ENCODE data around the gene MTHFD1. TPM values are rescaled to one million over a fixed set of nuclear protein-coding genes. Genes with fewer than 3 reads are reported as not detected.

The MTHFD1 gene
- total and polyA plus RNA-seq, 2 of the 4 experiments (the other 2 are of a cell fraction), result 32.2 to 64.9 TPM

DNA sequence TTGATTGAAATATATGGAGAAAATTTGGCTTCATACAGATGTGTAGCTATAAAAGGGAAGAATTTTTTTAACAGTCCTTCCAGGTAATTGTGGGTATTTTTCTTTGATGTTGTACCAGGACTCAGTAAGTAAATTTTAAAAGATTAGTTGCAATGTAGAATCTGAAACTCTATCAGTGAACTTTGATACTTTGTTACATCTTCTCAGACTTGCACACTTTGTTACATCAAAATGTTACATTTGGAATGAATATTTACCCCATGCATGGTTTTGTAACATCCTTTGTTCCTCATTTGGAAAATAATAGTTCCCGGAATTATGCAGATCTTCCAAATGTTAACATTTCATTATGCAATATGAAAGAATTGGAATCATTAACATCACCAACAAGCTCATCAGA is 13.8 kb downstream of the MTHFD1 start:
- H2BK20ac ChIP-seq (ENCODE audit: low read depth, low read length), result no peak overlapping the region
- H2BK15ac ChIP-seq (ENCODE audit: low read depth, low read length), result no peak overlapping the region
- H3K4ac ChIP-seq (ENCODE audit: low read depth, low read length), result no peak overlapping the region
- intact Hi-C loops (cut with micrococcal nuclease), result no loop called here
- no peak overlapping the region for H3K14ac ChIP-seq (replicated peaks; ENCODE audit: low read depth, low read length)
- H3K4me2 ChIP-seq (ENCODE audit: low read depth, low read length), result no peak overlapping the region
- H2AK9ac ChIP-seq (replicated peaks; ENCODE audit: low read depth, low read length, poor library complexity), result no peak overlapping the region
- H4K20me1 ChIP-seq (ENCODE audit: insufficient read depth, low read length), result no peaks in the 10 kb centered on the region
- CTCF ChIA-PET, result interaction anchor here (0.6 to 0.7 kb wide), 2 partner anchors 76 to 219 kb away, joined by 3 to 9 read pairs; no protein-coding TSS in a partner anchor
- H3K79me1 ChIP-seq (ENCODE audit: low read depth in 1 of 2, low read length in 2 of 2), result peaks cover 3 to 8% of the 10 kb centered on the region in 2 experiments; a peak in 3 of 4 replicates
- dilution Hi-C loops (cut with HindIII; ENCODE audit: low sequenced_read_pairs, unreplicated experiment), result no loop called here
- no peaks in the 10 kb centered on the region for H3K27me3 ChIP-seq (ENCODE audit: control insufficient read depth, insufficient read depth, low read length)
- no peak overlapping the region for H3K23ac ChIP-seq (ENCODE audit: low read depth, low read length)
- no peak overlapping the region for H4K5ac ChIP-seq (ENCODE audit: low read depth, low read length)
- no TSS peak for BruUV-seq (replicated peaks)
- H3K4me3 ChIP-seq (ENCODE audit: insufficient read depth, low read depth, low read length), result no peak overlapping the region
- H3K9me1 ChIP-seq (ENCODE audit: insufficient read depth, low read length), result no peaks in the 10 kb centered on the region; the same call in 1 of the 2 replicates
- H2BK5ac ChIP-seq (ENCODE audit: low read depth, low read length, poor library complexity, severe bottlenecking), result no peak overlapping the region
- WGBS, 2 experiments (ENCODE audit: extremely low coverage in 2 of 2, insufficient read length in 1 of 2), result no CpG with 5 or more reads among the region's 1 CpG
- no peak overlapping the region for H4K8ac ChIP-seq (ENCODE audit: low read depth in 2 of 2, low read length in 2 of 2)
- ATAC-seq (ENCODE audit: low read depth) (no peak), DNase-seq (no peak)
- no peak overlapping the region for H4K91ac ChIP-seq (ENCODE audit: insufficient read depth, low read depth, low read length)
- H3K18ac ChIP-seq (ENCODE audit: low read depth, low read length), result no peak overlapping the region
- no peak overlapping the region for H2AK5ac ChIP-seq (ENCODE audit: low read depth, low read length)
- H3K27ac ChIP-seq (ENCODE audit: insufficient read depth, low read length), result no peak overlapping the region
- in situ Hi-C loops (cut with MboI; ENCODE audit: low sequenced_read_pairs), result no loop called here
- POLR2A ChIA-PET (ENCODE audit: unreplicated experiment), result interaction anchor here (0.6 kb wide), 1 partner anchor 34 kb away, joined by 3 read pairs; no protein-coding TSS in a partner anchor
- no peak overlapping the region for H3K9ac ChIP-seq (ENCODE audit: low read depth, low read length)
- no peaks in the 10 kb centered on the region for H3K4me1 ChIP-seq (ENCODE audit: control insufficient read depth, insufficient read depth, low read length)
- TF ChIP-seq CHD1 (IDR thresholded peaks at IDR 0.05; ENCODE audit: low read depth, low read length) (no peak), MAFK (IDR thresholded peaks at IDR 0.05; ENCODE audit: low read depth, low read length) (no peak), NFE2L2 (IDR thresholded peaks at IDR 0.05; ENCODE audit: low read depth, low read length) (no peak), POLR2A (IDR thresholded peaks at IDR 0.05; ENCODE audit: low read depth, low read length) (no peak), RFX5 (IDR thresholded peaks at IDR 0.05; ENCODE audit: low read depth, low read length) (no peak), MXI1 (IDR thresholded peaks at IDR 0.05; ENCODE audit: borderline replicate concordance, low read depth, low read length) (no peak), BHLHE40 (IDR thresholded peaks at IDR 0.05; ENCODE audit: low read depth, low read length) (no peak), RCOR1 (IDR thresholded peaks at IDR 0.05; ENCODE audit: insufficient replicate concordance, low read length) (no peak), RAD21 (IDR thresholded peaks at IDR 0.05; ENCODE audit: low read length) (no peak), FOS (IDR thresholded peaks at IDR 0.05; ENCODE audit: low read depth, low read length) (no peak), CEBPB (IDR thresholded peaks at IDR 0.05; ENCODE audit: low read depth, low read length) (no peak)
- TF ChIP-seq, protein P1, sequence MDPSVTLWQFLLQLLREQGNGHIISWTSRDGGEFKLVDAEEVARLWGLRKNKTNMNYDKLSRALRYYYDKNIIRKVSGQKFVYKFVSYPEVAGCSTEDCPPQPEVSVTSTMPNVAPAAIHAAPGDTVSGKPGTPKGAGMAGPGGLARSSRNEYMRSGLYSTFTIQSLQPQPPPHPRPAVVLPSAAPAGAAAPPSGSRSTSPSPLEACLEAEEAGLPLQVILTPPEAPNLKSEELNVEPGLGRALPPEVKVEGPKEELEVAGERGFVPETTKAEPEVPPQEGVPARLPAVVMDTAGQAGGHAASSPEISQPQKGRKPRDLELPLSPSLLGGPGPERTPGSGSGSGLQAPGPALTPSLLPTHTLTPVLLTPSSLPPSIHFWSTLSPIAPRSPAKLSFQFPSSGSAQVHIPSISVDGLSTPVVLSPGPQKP (IDR thresholded peaks at IDR 0.05; ENCODE audit: borderline replicate concordance, low read depth, low read length), result no peak
- TF ChIP-seq, protein P2, sequence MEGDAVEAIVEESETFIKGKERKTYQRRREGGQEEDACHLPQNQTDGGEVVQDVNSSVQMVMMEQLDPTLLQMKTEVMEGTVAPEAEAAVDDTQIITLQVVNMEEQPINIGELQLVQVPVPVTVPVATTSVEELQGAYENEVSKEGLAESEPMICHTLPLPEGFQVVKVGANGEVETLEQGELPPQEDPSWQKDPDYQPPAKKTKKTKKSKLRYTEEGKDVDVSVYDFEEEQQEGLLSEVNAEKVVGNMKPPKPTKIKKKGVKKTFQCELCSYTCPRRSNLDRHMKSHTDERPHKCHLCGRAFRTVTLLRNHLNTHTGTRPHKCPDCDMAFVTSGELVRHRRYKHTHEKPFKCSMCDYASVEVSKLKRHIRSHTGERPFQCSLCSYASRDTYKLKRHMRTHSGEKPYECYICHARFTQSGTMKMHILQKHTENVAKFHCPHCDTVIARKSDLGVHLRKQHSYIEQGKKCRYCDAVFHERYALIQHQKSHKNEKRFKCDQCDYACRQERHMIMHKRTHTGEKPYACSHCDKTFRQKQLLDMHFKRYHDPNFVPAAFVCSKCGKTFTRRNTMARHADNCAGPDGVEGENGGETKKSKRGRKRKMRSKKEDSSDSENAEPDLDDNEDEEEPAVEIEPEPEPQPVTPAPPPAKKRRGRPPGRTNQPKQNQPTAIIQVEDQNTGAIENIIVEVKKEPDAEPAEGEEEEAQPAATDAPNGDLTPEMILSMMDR (conservative IDR thresholded peaks at IDR 0.05; ENCODE audit: low read depth, low read length), result no peak
- TF ChIP-seq, protein P3, sequence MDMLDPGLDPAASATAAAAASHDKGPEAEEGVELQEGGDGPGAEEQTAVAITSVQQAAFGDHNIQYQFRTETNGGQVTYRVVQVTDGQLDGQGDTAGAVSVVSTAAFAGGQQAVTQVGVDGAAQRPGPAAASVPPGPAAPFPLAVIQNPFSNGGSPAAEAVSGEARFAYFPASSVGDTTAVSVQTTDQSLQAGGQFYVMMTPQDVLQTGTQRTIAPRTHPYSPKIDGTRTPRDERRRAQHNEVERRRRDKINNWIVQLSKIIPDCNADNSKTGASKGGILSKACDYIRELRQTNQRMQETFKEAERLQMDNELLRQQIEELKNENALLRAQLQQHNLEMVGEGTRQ (IDR thresholded peaks at IDR 0.05; ENCODE audit: low read depth, low read length), result no peak
- no peak overlapping the region for H2BK120ac ChIP-seq (ENCODE audit: low read depth, low read length)
- no peak overlapping the region for H2AFZ ChIP-seq (replicated peaks; ENCODE audit: low read length, poor library complexity)
- H3K36me3 ChIP-seq (ENCODE audit: control insufficient read depth, insufficient read depth, low read length), result peaks cover 2% of the 10 kb centered on the region; the same call in 1 of the 2 replicates
- H3K56ac ChIP-seq (ENCODE audit: extremely low read depth, insufficient read depth, low read length), result no peak overlapping the region
- no peaks in the 10 kb centered on the region for H3K9me3 ChIP-seq (ENCODE audit: control insufficient read depth, insufficient read depth, low read length)

All from IMR-90 (cell line).